Psoas muscle (tissue), 8 donors: Measurements from ENCODE around the gene TMEM204. TPM values are rescaled to one million over a fixed set of nuclear protein-coding genes. Genes with fewer than 3 reads are reported as not detected.

ENCODE experiments used
- ATAC-seq, 4 donors: fragments of 200-7000 bp; cut with Tn5 transposase; one replicate each; pipeline ENCODE4 v1.9.1; 2020; ENCODE audit warnings: moderate library complexity in 3 of 4, mild to moderate bottlenecking in 2 of 4
- DNase-seq, 2 donors: peaks; one replicate each; pipeline ENCODE4 v3.0.0-alpha.2; 2020
- H3K27ac ChIP-seq: fragments of 200-600 bp; one replicate; pipeline ENCODE4 v1.8.0; 2022
- H3K27me3 ChIP-seq, 3 donors: fragments of 200-600 bp in 1 of 3; one replicate each; pipeline versions ENCODE4 v1.6.1 to v1.8.0; 2013 to 2022; ENCODE audit warnings: low read length in 2 of 3, mild to moderate bottlenecking in 2 of 3, moderate library complexity in 1 of 3; ENCODE audit not compliant: insufficient read depth in 3 of 3
- H3K36me3 ChIP-seq, 2 donors: fragments of 200-600 bp in 1 of 2; one replicate each; pipeline versions ENCODE4 v1.6.1 to v1.8.0; 2013 to 2022; ENCODE audit warnings: low read depth in 1 of 2, mild to moderate bottlenecking in 1 of 2, moderate library complexity in 1 of 2; ENCODE audit not compliant: insufficient read depth in 1 of 2
- H3K4me1 ChIP-seq: fragments of 200-600 bp; one replicate; pipeline ENCODE4 v1.8.0; 2022
- H3K4me3 ChIP-seq: fragments of 200-600 bp; one replicate; pipeline ENCODE4 v1.8.0; 2022; ENCODE audit warnings: mild to moderate bottlenecking
- H3K9me3 ChIP-seq: fragments of 200-600 bp; one replicate; pipeline ENCODE4 v1.8.0; 2022
- WGBS, 3 donors: extraction: QIAGEN DNeasy Blood & Tissue Kit; methylation state at CpG; one replicate each; pipeline versions ENCODE4 v1.1.6 to v1.1.7; 2013; 5-methylcytosine and 5-hydroxymethylcytosine counted together
- intact Hi-C, 2 donors: fragments of 100-400 bp; cut with DNase I; formaldehyde crosslinking; loops; one replicate each; pipeline versions ENCODE4 v1.11.0 to v1.14.2; 2022
- polyA plus RNA-seq, 3 donors: library from polyadenylated mRNA; stranded (reverse); fragments of 200-250 nt; gene quantifications; one replicate each; pipeline ENCODE4 v1.2.3, GENCODE V29; 2013
- total RNA-seq, 4 donors: library from RNA; stranded (reverse); fragmentation: NEBNext Ultra II Directional in 2 of 4; extraction: Animal tissue kit (Norgen Biotek cat#: 25700) in 2 of 4; gene quantifications; one replicate each; pipeline versions ENCODE4 v1.2.1 to v1.2.4, GENCODE V29; 2021 to 2023
- TF ChIP-seq, protein P1 (sequence below): fragments of 200-600 bp; IDR thresholded peaks from one replicate; pipeline ENCODE4 v1.8.0; 2022; ENCODE audit warnings: antibody characterized with exemption
- donor health status: healthy with polysubstance abuse.
- donor health status: DM: no; HTN: no; CAD: no; lungs with moderate emphysema.
- donor health status: Bipolar disorder and iron deficiency.
- donor health status: healthy.
- donor health status: DM: yes; HTN: yes; CAD: no.
- donor health status: DM: no; HTN: no; CAD: no.
- donor health status: DM: no; HTN: no; CAD: no.
- donor health status: DM: yes; HTN: yes; CAD: no.

The TMEM204 gene
- total and polyA plus RNA-seq, 7 donors, result 7.5 to 22.3 (median 11.8) TPM

DNA sequence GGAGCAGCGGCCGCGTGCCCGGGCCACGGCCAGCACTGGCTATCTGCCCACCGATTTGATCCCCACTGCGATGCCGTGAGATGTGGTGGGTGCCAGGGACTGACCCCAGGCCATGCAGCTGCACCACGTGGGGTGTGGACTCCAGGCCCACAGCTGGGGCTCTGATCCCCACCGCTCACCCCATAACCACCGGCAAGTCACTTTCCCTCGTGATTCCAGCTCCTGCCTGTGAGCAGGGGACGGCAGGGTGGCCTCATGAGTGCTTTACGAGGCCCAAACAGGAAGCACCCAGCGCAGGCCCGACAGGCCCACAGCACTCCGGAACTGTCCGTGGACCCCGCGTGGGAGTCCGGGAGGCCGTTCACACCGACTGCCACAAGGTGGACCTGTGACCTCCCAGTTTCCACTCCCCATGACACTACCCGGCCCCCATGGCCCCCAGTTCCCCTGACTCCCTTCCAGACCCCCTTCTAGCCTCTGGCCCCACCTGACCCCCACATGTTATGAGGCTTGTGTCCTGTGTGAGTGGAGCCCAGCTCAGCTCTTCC is 45.3 kb upstream of the TMEM204 start:
- no peak for DNase-seq
- no peak for ATAC-seq
- Histone ChIP-seq H3K36me3 (no peaks in the 10 kb centered on the region), H3K27ac (no peak overlapping the region), H3K9me3 (no peaks in the 10 kb centered on the region), H3K4me1 (peaks cover 7% of the 10 kb centered on the region), H3K27me3 (no peaks in the 10 kb centered on the region), H3K4me3 (no peak overlapping the region)
- TF ChIP-seq, protein P1, sequence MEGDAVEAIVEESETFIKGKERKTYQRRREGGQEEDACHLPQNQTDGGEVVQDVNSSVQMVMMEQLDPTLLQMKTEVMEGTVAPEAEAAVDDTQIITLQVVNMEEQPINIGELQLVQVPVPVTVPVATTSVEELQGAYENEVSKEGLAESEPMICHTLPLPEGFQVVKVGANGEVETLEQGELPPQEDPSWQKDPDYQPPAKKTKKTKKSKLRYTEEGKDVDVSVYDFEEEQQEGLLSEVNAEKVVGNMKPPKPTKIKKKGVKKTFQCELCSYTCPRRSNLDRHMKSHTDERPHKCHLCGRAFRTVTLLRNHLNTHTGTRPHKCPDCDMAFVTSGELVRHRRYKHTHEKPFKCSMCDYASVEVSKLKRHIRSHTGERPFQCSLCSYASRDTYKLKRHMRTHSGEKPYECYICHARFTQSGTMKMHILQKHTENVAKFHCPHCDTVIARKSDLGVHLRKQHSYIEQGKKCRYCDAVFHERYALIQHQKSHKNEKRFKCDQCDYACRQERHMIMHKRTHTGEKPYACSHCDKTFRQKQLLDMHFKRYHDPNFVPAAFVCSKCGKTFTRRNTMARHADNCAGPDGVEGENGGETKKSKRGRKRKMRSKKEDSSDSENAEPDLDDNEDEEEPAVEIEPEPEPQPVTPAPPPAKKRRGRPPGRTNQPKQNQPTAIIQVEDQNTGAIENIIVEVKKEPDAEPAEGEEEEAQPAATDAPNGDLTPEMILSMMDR, result no peak
- intact Hi-C loops, result no loop called here
- 81 to 87% (median 83%) methylated on average over 16 to 24 of the region's 24 CpGs for WGBS, 3 donors

DNA sequence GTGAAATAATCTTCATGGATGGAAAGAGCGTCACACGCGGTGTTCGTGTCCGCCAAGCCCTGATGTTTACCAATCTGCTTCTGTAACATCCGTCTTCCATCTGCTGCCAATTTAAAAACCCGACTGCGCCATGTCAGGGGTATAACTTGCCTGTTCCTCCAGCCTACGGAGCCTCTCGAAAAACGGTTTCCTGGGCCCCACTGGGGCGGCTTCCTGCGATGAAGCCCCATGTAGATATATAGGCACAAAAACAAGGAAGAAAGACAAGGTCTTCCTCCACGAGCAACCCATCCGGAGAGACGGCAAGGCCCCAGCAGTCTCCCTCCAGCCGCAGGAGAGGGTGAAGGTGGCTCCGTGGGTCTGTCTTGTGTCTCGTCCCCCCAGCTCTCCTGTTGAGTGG is 44.8 kb upstream of the TMEM204 start, which contains the start of gene PTX4:
Gene PTX4 (minus strand): TSS at position 326 of the 400 bp plus-strand sequence. CDS start 35 bp downstream, at position 291.
- Histone ChIP-seq H3K4me1 (peaks cover 7% of the 10 kb centered on the region), H3K9me3 (no peaks in the 10 kb centered on the region), H3K36me3 (no peaks in the 10 kb centered on the region), H3K27ac (no peak within 1 kb of the TSS), H3K27me3 (no peaks in the 10 kb centered on the region), H3K4me3 (no peak within 1 kb of the TSS)
- ATAC-seq (no peak), DNase-seq (no peak)
- intact Hi-C loops, result no loop called here
- 83 to 85% (median 83%) methylated on average over 19 of the region's 19 CpGs for WGBS, 3 donors
- TF ChIP-seq, protein P1, result no peak

DNA sequence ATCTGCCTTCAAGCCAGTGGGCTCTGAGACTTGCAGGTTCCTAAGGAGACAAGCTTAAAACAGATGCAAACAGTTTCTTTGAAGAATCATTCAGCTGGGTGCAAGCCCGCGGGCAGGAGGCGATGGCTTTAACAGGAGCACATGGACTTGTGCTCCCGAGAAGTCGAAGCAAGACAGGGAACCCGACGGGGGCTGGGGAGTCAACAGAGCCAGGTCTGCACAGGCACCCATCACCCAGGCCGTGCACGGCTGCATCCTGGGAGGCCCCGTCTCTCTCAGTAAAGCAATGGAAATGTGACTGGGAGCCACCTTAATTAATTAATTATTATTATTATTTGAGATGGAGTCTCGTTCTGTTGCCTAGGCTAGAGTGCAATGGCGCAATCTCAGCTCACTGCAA is 44.4 kb upstream of the TMEM204 start:
- intact Hi-C loops, result no loop called here
- H3K36me3 ChIP-seq, result no peaks in the 10 kb centered on the region
- DNase-seq (no peak), ATAC-seq (no peak)
- H3K27me3 ChIP-seq, result no peaks in the 10 kb centered on the region
- TF ChIP-seq, protein P1, result no peak
- H3K4me3 ChIP-seq, result no peak overlapping the region
- no peak overlapping the region for H3K27ac ChIP-seq
- WGBS, 3 donors, result 85 to 92% (median 87%) methylated on average over 12 of the region's 12 CpGs
- no peaks in the 10 kb centered on the region for H3K9me3 ChIP-seq
- H3K4me1 ChIP-seq, result peaks cover 7% of the 10 kb centered on the region

DNA sequence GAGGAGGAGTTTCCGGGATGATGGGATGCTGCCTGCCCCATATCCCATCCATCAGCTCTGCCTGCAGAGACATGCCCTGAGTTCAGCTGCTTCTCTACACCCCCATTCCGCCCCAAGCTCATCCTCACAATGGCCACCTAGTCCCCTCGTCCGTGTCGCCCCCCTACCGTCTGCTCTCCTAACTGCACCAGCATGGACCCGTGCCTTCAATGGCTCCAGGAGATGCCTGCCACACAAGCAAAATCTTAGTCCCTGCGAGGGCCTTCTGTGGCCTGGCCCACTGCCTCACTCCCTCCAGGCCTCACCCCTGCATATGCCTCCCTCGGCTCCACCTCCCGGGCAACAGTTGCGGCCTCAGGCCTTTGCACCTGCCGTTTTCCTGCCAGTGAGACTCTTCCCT is 42.1 kb upstream of the TMEM204 start:
- no peak for ATAC-seq
- WGBS, 3 donors, result 72 to 85% (median 76%) methylated on average over 12 of the region's 12 CpGs
- DNase-seq, result no peak
- TF ChIP-seq, protein P1, result no peak
- H3K4me3 ChIP-seq, result no peak overlapping the region
- no peaks in the 10 kb centered on the region for H3K27me3 ChIP-seq
- intact Hi-C loops, result loop anchor here (2.0 to 5.0 kb wide), 5 partner anchors 17 to 216 kb away; partner anchors contain the start of genes CRAMP1 (in 2 of the 2), IFT140 (in 2 of the 2), CLCN7 (in 1 of the 2) and MAPK8IP3 (in 1 of the 2)
- no peaks in the 10 kb centered on the region for H3K9me3 ChIP-seq
- peaks cover 0 to 19% of the 10 kb centered on the region in 2 donors for H3K36me3 ChIP-seq
- no peak overlapping the region for H3K27ac ChIP-seq
- peaks cover 17% of the 10 kb centered on the region for H3K4me1 ChIP-seq
